GM04504 (cell line): ENCODE results near the gene NBL1.
"Not testable (repeated sequence)": the region's sequence is repeated elsewhere in the genome, so short reads cannot be mapped to it uniquely, and the experiment has no call there.

Source experiments
- DNase-seq: peaks from one replicate; pipeline ENCODE4 v3.0.0-alpha.2; 2012; ENCODE audit warnings: low read depth

NBL1 gene

DNA sequence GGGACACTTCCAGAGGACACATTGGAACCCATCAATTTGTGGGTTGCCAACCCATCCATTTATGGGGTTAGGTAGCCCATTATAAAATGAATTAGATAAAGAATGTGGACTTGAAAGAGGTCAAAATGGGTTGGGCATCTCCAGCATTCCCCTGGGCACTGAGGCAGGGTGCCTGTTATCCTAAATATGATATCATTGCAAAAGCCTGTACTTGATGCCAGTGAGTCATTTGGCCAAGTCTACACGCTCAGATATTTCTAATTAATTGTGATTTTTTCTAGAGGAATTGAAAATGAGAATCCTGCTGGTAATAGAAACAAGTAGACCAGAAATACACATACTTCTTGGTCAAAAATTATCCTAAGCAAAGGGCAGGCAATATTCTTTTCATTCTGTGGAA is 21.9 kb upstream of the NBL1 start:
- DNase-seq = no peak

DNA sequence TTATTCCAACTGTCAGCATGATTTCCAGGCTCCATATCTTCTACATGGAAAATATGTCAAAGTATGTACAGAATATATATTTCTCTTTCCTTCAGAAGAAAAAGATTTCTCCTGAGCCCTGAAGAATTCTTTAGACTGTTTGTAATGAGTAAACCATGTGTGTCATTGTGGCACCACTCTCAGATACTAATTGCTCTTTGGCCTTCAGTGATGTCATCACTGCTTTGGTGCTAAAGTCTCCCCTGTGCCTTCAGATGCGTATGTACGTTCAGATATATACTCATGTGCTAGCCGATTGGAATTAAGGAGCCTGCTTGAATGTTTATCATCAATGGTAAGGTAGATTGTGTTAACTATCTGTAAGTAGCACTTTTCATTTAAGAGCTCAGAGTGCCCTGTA is 20.6 kb upstream of the NBL1 start:
- DNase-seq = no peak

DNA sequence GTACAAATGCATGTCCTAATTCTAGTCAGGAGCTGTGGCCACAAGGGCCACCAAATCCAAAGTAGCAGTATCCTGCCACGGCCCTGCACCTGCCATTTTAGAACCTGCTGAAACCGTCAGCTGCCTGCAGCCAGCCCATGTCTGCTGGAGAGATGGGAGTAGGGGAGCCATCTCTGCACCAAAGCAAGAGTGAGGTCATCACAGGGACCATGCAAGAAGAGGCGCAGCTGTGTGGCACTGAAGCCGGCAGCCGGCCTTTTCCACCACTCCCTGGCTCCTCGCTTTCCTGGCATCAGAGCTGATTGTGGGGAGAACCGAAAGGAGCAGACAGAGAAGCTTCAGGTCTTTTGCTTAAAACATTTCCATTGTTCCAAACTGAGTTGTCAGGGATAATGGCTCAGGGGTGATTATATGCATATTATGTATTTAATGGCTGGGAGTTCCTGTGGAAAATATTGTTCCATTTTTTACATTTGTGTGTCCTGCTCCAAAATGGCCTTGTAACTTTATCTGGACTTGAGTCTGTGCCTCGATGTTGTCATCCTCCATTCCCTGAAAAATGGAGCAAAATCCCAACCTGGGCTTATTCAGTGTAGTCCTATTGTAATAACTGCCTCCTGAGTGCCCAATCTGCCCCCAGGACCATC is 18.7 kb upstream of the NBL1 start:
- no peak for DNase-seq

DNA sequence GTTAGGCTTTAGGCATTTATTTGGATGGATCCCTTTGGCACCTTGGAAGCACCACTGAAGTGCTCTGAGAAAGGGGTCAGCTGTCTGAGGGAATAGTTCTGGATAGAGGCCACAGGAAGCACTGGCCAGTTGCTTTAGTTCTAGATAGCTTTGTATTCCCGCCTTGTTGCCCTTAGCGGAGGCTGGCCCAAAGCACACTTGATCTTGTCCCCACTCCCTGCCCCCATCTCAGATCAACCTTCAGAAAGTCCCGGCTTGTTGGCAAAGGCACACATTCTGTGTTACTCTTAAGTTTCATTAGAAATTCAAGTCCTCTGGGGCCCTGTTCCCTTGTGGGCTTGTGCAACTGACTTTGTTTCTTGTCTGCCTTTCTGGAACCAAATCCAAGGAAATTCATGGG is 15.2 kb upstream of the NBL1 start:
- DNase-seq = no peak

DNA sequence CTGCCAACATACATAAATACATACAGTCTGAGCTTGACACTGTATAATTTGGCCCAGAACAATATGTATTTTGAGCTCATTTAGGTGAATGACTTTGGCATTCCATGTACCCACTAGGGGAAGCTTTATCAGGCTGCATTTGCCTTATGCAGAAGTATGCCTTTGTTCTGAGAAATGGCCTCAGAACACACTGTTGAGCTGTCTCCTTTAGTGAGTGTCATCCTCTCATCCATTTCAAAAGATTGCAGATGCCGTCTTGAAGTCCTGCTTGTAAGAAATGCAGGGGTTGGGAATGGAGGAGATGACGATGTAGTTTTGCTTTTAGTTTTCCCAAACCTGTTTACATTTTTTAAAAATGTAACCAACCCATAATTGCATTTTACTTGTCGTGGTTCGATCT is 14.8 kb upstream of the NBL1 start:
- no peak for DNase-seq

DNA sequence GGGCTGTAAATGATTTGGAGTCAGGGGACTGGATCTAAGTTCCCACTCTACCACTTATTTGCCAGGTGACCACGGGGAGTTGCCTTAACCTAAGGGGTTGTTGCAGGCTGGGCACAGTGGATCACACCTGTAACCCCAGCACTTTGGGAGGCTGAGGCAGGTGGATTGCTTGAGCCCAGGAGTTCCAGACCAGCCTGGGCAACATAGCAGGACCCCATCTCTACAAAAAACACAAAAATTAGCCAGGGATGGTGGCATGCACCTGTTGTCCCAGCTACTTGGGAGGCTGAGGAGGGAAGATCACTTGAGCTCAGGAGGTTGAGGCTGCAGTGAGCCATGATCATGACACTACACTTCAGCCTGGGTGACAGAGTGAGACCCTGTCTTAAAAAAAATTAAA is 13.9 kb upstream of the NBL1 start:
- not testable (repeated sequence) for DNase-seq

DNA sequence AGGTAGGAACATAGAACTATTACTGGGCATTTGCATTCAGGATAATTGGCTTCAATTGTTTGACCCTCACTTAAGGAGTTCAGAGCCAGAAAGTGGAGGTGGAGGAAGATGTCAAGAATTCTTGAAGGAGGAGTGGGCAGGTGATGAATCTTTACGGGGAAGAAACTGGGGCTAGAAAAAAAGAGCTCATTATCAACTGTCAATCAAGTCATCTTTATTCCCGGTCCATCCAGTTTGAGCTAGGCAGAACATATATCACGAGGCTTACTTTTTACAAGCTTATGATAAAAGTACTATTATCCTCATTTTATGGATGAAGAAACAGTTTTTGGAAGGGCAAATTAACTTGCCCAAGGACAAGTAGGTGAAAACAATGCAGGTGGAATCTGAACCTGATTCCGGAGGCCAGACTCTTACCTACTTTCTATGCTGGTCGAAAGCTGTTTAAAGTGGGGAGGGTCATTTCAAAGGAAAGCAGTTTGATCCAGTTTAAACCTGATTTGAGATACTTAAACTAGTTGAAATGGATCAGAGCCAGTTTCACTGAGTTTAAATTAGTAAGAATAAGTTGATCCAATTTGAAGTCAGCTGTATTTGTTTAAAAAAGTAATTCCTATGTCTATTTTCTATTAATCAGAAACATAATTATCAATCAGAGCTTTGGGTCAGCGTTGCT is 13.3 kb upstream of the NBL1 start:
- DNase-seq = no peak

DNA sequence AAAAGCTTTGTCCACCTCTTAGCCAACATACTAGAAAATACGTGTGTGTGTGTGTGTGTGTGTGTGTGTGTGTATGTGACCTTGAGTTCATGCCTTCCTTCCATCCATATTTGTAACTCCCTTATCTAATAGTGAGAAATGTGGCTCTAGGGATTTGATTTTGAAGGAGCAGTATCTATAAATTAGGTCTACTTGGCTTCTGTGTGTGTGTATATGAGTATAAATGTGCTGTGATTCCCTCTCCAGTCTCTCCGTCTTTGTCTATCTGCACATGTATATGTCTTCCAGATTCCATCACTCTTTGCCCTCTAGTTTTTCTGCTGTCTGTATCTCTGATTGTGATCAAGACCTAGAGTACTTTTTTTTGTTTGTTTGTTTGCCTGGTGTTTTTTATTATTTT is 11.9 kb upstream of the NBL1 start:
- no peak for DNase-seq

DNA sequence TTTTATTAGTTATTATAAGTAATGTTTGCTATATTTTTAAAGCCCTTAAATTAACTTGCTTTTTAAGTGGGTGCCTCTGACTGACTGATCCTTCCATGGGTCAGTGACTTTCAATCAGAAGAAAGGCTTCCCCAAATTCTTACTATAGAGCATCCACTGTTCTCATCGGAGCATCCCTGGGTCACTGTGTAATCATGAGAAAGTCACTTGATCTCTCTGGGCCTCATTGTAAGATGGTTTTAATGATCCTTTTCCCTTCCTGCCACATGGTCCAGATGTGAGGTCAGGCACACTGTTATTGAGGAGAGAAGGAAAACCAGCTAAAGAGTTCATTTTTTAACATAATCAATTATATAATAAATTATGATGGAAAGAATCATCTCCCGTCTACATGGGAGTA is 11.0 kb upstream of the NBL1 start:
- no peak for DNase-seq

DNA sequence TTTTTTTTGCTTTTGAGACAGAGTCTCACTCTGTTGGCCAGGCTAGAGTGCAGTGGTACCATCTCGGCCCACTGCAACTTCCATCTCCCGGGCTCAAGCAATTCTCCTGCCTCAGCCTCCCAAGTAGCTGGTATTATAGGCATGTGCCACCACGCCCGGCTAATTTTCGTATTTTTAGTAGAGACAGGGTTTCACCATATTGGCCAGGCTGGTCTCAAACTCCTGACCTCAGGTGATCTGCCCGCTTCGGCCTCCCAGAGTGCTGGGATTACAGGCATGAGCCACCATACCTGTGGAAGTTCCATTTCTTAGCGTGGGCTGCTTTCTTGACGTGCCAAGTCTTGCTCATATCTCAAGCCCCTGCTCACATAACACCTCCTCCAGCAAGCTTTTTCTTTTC is 9.0 kb upstream of the NBL1 start:
- not testable (repeated sequence) for DNase-seq

DNA sequence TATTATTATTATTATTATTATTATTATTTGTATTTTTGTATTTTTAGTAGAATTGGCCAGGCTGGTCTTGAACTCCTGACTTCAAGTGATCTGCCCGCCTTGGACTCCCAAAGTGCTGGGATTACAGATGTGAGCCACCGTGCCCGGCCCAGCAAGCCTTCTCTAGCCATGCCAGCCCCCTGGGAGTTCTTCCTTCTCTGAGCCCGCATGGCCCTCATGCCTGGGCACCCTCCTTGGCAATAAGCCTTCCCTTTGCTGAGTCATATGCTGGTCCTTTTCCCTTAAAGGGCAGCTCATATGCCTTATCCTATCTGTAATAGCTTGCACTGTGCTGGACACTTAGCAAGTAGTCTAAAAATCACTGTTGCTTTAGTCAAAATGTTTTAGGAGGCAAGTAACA is 8.5 kb upstream of the NBL1 start:
- DNase-seq = no peak

DNA sequence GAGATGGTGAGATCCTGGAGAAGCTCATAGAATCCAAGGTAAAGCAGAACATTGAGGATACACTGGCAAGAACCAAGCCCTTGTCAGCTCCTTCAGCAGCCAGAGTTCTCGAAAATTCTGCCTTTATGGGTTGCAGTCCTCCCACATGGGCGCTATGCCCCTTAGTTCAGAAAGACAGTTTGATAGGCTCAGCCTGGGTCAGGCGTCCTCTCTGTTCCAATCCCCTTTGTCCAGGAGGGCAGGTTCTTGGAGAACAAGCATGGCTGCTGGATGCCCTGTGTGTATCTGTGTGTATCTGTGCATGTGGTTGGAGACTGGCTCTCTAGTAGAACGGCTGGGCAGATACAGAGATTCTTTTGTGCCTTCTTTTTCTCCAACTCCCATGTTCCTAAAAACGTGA is 8.0 kb upstream of the NBL1 start:
- DNase-seq = no peak

DNA sequence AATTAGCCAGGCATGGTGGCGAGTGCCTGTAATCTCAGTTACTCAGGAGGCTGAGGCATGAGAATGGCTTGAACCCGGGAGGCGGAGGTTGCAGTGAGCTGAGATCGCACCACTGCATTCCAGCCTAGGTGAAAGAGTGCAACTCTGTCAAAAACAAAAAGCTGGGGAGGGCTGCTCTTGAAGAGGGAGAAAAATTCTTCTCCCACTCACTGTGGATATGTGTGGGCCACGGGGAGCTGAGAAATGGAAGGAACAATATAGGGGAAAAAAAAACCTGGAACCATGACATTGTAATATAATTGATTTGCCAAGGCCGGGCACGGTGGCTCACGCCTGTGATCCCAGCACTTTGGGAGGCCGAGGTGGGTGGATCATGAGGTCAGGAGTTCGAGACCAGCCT is 7.4 kb upstream of the NBL1 start:
- DNase-seq = not testable (repeated sequence)

DNA sequence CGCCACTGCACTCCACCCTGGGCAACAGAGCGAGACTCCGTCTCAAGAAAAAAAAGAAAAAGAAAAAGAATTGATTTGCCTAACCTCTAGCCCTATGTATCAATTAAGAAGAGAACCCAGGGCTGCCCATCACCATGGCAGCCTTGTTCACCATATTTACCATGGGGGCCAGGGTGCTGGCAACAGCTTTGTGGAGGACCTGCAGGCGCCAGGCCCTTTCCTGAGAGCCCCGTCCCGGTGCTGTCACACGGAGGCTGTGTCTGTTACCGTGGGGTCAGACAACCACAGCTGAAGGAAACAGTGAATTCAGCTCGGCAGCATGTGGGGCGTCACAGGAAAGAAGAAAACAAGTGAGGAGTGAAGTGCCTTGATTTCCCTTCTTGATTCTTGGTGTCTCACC is 6.5 kb upstream of the NBL1 start:
- DNase-seq = no peak

DNA sequence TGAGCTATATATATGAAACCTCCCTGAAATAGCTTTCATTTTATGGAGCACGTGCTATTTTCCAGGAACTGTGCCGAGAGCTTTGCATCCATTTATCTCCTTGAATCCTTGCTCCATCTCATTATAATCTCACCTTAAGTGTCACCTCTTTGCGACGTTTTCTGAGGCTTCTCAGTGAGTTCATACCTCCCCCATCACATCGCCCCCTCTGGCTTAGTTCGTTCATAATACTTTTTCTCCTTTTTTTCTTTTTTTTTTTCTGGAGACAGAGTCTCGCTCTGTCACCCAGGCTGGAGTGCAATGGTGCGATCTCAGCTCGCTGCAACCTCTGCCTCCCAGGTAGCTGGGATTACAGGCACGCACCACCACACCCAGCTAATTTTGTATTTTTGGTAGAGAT is 4.9 kb upstream of the NBL1 start:
- not testable (repeated sequence) for DNase-seq

DNA sequence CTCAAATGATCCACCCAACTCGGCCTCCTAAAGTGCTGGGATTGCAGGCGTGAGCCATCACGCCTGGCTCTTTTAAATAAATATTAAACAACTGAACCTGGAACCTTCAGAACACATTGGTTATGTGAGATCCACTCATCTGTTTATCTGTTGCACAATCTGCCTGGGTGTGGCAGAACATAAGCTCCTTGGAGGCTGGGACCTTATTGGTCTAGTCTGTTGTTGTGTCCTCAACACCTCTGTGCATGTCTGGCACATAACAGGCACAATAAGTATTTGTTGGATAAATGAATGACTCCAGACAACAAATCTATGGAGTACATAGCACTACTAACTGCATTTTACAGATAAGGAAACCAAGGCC is 4.1 kb upstream of the NBL1 start:
- DNase-seq = no peak

DNA sequence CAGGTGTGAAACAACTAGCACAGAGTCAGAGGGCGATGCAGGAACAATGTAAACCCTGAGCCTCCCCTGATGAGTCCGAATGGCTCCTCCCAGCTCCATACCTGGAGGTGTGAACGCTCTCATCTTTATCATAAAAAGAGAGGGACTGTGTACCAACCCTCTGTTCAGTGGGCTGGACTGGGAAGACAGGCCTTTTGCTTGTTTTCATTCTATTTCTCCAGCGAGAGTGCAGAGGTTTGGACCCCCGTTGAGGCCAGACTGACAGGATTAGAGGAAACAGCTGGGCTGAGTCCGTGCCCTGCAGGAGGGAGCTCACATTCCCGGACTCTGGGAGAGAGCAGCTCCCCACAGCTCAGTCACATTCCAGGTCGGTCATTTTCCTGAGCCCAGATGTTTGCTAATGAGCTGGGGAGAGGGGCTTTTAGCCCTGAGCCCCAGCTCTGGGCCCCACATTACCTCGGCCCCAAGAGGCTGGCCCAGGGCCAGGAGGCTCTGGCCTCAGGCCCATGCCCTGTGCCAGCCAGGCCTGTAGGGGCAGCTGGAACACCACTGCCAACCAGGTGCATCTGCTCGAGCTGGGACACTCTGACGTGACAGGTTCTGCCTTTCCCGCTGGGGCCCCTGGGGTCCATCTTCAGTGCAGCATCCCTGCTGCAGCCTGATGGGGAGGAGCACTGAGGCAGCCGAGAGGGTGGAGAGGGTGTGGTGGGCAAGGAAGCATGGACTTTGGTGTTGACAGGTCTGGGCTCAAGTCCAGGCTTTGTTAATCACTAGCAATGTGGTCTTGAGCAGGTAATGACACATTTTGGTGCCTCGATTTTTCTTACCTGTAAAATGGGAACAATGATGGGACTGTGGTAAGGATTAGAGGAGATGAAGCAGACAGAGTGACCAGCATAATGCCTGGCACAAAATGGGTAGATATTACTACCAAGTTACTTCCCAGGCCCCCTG is 3.5 kb upstream of the NBL1 start:
- DNase-seq = no peak

DNA sequence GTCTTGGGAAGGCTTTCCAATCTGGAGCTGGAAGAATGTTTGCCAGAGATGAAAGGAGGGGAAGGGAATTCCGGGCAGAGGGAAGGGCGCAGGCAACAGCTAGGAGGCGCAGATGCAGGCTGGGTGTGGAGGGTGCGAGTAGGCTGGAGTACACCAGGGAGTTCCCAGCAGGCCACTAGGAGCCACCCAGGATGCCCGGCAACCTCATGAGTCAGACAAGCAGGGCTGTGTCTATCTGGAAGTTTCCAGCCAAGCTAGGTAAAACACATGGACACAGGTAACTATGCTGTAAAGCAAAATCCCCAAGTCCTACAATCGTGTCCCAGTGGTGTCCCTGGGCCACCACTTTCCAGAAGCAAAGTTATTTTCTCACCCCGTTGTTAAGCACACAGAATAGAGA is 990 bp upstream of the NBL1 start:
- no peak for DNase-seq

DNA sequence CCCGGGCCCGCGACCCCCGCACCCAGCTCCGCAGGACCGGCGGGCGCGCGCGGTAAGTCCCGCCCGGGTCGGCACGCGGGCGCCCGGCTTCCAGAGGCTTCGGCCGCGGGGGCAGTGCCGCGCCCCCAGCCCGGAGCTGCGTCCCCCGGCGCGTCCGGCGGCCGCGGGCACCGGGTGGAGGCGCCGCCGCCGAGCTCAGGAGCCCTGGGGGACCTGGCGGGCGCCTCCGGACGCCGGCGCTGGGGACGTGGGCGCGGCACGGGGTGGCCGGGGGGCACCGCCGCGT is 227 bp downstream of the NBL1 start:
- no peak for DNase-seq

DNA sequence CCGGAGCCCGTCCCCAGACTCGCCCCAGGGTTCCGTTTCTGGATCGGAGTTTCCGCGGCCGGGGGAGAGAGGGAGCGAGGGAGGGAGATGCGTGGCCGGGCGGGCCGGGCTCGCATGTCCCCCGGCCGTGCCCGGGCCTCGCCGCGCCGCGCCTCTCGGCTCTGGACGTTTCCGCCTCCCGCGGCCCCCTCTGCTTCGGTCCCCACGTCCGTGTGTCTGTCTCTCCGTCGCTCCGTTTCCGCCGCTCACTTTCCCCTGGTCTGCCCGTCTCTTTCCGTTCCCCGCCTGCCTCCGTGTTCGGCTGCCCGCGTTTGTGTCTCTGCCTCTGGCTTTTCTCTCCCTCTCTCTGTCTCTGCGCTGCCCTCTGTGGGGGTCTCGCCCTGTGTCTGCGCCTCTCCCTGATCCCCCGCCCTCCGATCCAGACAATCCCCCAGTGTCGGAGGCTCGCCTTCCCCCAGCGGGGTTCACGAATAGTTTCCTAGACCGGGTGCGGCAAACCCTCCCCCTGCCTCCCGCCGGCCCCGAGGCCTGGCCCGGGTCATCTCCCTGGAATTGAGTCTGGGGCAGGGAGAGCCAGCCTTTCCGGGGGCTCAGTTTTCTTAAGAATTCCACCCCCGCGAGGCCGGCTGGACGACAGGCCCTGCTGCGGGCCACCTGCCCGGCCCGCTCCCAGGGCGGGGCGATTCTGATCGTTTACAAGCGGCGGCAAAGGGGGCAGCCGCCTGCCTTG is 735 bp downstream of the NBL1 start:
- DNase-seq = no peak

DNA sequence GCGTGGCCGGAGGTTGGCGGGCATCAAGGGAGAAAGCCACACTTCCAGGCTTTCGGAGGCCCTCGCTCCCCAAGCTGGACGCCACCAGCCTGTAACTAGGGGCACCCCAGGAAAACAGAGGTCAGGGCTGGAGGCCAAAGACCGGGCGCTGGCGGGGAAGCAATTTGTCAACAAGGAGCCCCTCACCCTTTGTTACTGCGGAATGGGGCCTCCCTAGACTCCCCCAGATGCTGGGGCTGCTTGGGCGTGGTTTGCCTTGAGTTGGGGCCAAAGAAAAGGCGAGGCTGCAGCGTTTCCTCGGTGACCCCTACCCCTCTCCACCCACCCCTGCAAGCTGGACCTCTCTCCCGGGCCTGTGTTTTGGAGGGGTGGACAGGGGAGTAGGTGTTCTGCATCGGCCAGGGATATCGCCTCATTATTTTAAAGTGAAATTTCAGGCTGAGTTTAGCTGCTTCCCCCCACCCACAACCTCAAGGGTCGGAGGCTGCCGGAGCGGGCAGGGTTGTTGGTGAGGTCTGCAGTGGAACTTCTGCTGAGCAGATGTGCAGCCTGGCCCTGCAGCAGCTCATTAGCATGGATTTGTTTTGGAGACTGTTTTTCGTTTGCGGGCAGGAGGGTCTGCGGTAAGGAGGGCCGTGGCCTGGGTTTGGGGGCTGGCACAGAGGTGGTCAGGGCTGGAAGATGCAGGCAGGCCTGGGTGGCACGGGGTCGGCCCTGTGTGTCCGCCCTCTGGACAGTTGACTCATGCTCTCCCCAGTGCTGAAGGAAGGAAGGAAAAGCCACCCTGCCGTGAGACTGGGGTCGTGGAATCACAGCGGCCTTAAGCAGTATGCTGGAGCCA is 1.5 kb downstream of the NBL1 start:
- no peak for DNase-seq
